A673 (cell line): Measurements from ENCODE around the gene GALNT7. TPM values are rescaled to one million over a fixed set of nuclear protein-coding genes. Genes with fewer than 3 reads are reported as not detected.

Experiments used
- BruUV-seq: library from RNA; stranded (reverse); fragments of 400-500 nt; replicated peaks from 2 replicates; lab custom pipeline; 2021; lab: Mats Ljungman, UMichigan
- CTCF ChIA-PET: fragments of 300-600 bp; sonication (Branson Sonifier 250); formaldehyde crosslinking; loops from one replicate; lab custom pipeline; 2022; ENCODE audit warnings: antibody characterized with exemption; lab: Charles Lee
- POLR2A ChIA-PET: fragments of 300-600 bp; sonication (Branson Sonifier 250); formaldehyde crosslinking; loops from one replicate; lab custom pipeline; 2022; ENCODE audit warnings: antibody characterized with exemption; ENCODE audit not compliant: low non-redundant PET; lab: Charles Lee
- DNase-seq: peaks from one replicate; pipeline ENCODE4 v3.0.0-alpha.2; 2015; ENCODE audit warnings: low spot score
- H3K27ac ChIP-seq: fragments of 200-600 bp; sonication (generic); 2 replicates; pipeline ENCODE4 v1.5.1; 2016; ENCODE audit warnings: mixed run types, low read depth, mild to moderate bottlenecking, mixed read lengths, antibody characterized with exemption, low read length; ENCODE audit not compliant: poor library complexity, severe bottlenecking
- H3K27me3 ChIP-seq: fragments of 200-600 bp; sonication (generic); replicated peaks from 2 replicates; pipeline ENCODE4 v1.6.1; 2017; ENCODE audit warnings: mixed run types, low read depth, mild to moderate bottlenecking, mixed read lengths, antibody characterized with exemption, low read length; ENCODE audit not compliant: insufficient read depth, poor library complexity
- H3K36me3 ChIP-seq: fragments of 200-600 bp; sonication (generic); 2 replicates; pipeline ENCODE4 v1.6.1; 2016; ENCODE audit warnings: mixed run types, mild to moderate bottlenecking, mixed read lengths, antibody characterized with exemption, low read length; ENCODE audit not compliant: insufficient read depth, poor library complexity, severe bottlenecking
- H3K4me1 ChIP-seq: fragments of 200-600 bp; sonication (generic); 2 replicates; pipeline ENCODE4 v1.6.1; 2017; ENCODE audit warnings: mixed run types, mild to moderate bottlenecking, mixed read lengths, antibody characterized with exemption, low read length; ENCODE audit not compliant: insufficient read depth, poor library complexity, severe bottlenecking
- H3K4me3 ChIP-seq: fragments of 200-600 bp; sonication (generic); 2 replicates; pipeline ENCODE4 v1.5.1; 2016; ENCODE audit warnings: low read depth, mixed run types, mild to moderate bottlenecking, mixed read lengths, low read length; ENCODE audit not compliant: poor library complexity, severe bottlenecking
- H3K9me3 ChIP-seq: fragments of 200-600 bp; sonication (generic); 2 replicates; pipeline ENCODE4 v1.6.1; 2016; ENCODE audit warnings: mixed run types, low read depth, mild to moderate bottlenecking, mixed read lengths, antibody characterized with exemption, low read length; ENCODE audit not compliant: poor library complexity, severe bottlenecking
- EZH2 ChIP-seq: fragments of 200-600 bp; sonication (generic); IDR thresholded peaks from 2 replicates; pipeline ENCODE4 v1.6.1; 2017; ENCODE audit warnings: borderline replicate concordance, low read depth, mild to moderate bottlenecking, mixed read lengths, antibody characterized with exemption, low read length; ENCODE audit not compliant: poor library complexity, severe bottlenecking
- intact Hi-C: fragments of 100-400 bp; cut with micrococcal nuclease; formaldehyde crosslinking; loops from one replicate; pipeline ENCODE4 v1.10.0; 2022; ENCODE audit not compliant: unreplicated experiment
- total RNA-seq: library from RNA; stranded (reverse); gene quantifications from 2 replicates; pipeline ENCODE4 v1.2.3, GENCODE V29; 2021
- TF ChIP-seq, protein P1 (sequence below): fragments of 300-800, 200-600 bp; sonication (generic); conservative IDR thresholded peaks from 2 replicates; pipeline ENCODE4 v1.5.1; 2017; ENCODE audit warnings: low read depth, mild to moderate bottlenecking, antibody characterized with exemption, low read length, moderate library complexity, mixed read lengths

Gene GALNT7
- total RNA-seq, 1 experiment from 2014 or later, result 89.7 TPM

DNA sequence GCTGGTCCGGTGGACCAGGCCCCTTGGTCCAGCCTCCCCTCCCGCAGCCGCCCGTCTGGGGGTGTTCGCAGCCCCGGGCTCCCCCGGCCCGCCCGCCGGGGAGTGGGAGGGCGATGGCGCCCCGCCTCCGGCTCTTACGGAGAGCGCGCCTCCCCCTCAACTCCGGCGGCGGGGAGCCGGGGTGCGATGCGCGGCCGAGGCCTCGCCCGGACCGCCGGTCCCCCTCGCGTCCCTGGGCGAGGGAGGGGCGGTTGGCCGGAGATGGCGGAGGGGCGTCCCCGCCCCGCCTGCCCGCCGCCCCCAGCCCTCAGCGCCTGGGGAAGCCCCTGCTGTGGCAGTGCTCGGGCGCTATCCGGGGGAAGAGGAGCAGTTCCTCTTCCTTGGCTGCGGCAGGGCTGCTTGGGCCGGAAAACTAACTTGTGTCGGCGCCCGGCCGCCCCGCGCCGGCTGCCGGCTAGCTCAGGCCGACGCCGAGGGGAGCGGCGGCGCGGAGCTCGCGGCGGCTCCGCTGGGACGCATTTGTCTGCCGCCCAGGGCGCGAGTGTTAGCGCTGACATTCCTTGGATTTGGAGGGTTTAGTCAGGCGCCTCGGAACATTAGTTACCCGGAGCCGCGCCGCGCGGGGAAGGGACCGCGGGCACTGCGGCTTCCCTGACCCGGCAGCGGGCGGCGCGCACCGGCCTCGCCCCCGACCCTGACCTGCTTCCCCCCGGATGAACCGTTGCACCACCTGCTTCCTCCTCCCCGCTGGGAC is 994 bp downstream of the GALNT7 start:
- intact Hi-C loops, result loop anchor here (2.0 kb wide), 2 partner anchors 87 to 145 kb away; no protein-coding TSS in a partner anchor
- H3K27ac ChIP-seq, result peak overlapping the region; percentile 90
- no TSS peak for BruUV-seq
- H3K4me3 ChIP-seq, result peak overlapping the region; percentile 74
- H3K36me3 ChIP-seq, result peaks cover 7% of the 10 kb centered on the region
- CTCF ChIA-PET, result no interaction called here
- H3K9me3 ChIP-seq, result no peaks in the 10 kb centered on the region
- POLR2A ChIA-PET, result interaction anchor here (0.6 kb wide), 1 partner anchor 180 kb away, joined by 3 read pairs; no protein-coding TSS in a partner anchor
- peaks cover 42% of the 10 kb centered on the region for H3K4me1 ChIP-seq
- peak; percentile 83 for DNase-seq
- TF ChIP-seq, protein P1, sequence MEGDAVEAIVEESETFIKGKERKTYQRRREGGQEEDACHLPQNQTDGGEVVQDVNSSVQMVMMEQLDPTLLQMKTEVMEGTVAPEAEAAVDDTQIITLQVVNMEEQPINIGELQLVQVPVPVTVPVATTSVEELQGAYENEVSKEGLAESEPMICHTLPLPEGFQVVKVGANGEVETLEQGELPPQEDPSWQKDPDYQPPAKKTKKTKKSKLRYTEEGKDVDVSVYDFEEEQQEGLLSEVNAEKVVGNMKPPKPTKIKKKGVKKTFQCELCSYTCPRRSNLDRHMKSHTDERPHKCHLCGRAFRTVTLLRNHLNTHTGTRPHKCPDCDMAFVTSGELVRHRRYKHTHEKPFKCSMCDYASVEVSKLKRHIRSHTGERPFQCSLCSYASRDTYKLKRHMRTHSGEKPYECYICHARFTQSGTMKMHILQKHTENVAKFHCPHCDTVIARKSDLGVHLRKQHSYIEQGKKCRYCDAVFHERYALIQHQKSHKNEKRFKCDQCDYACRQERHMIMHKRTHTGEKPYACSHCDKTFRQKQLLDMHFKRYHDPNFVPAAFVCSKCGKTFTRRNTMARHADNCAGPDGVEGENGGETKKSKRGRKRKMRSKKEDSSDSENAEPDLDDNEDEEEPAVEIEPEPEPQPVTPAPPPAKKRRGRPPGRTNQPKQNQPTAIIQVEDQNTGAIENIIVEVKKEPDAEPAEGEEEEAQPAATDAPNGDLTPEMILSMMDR, result no peak
- no peak for TF ChIP-seq EZH2
- H3K27me3 ChIP-seq, result no peaks in the 10 kb centered on the region

DNA sequence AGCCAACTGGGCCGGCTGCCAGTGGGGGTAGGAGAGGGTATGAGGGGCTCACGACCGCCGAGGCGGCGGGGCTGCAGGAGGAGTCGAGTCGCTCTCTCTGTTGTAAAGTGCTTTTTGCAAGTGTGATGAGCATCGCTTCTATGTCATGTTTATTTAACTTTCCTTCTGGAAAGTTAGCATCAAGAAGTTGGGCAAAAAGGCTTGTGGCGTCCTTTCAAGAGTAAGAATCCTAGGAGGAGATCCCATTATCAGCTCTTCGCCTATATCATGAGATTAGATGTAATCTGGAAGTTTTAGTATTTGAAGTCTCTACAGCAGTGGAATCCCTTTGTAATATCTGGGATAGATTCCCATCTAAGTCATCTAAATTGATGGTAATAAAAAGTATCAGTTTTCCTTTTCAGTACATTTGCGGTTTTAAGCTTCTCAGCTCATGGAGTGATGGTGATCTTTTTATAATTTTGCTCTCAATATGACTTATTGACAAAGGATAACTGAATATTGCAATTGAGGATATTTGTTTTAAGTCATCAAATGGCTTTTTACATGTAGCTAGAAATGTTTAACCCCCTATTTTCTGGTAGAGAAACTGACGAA is 1.7 kb downstream of the GALNT7 start:
- peak; percentile 59 for DNase-seq
- Histone ChIP-seq H3K27me3 (no peaks in the 10 kb centered on the region), H3K4me3 (peak overlapping the region; percentile 74), H3K4me1 (peaks cover 45% of the 10 kb centered on the region), H3K9me3 (no peaks in the 10 kb centered on the region), H3K36me3 (peaks cover under 1% of the 10 kb centered on the region), H3K27ac (peak overlapping the region; percentile 90)
- TF ChIP-seq, protein P1, result no peak
- TF ChIP-seq EZH2, result no peak
- ChIA-PET POLR2A (interaction anchor here (0.6 to 0.7 kb wide), 2 partner anchors 90 to 180 kb away, joined by 3 to 8 read pairs; no protein-coding TSS in a partner anchor), CTCF (interaction anchor here (0.6 to 0.7 kb wide), 2 partner anchors 88 to 156 kb away, joined by 3 to 4 read pairs; no protein-coding TSS in a partner anchor)
- intact Hi-C loops, result loop anchor here (2.0 kb wide), 2 partner anchors 87 to 145 kb away; no protein-coding TSS in a partner anchor
- no TSS peak for BruUV-seq

DNA sequence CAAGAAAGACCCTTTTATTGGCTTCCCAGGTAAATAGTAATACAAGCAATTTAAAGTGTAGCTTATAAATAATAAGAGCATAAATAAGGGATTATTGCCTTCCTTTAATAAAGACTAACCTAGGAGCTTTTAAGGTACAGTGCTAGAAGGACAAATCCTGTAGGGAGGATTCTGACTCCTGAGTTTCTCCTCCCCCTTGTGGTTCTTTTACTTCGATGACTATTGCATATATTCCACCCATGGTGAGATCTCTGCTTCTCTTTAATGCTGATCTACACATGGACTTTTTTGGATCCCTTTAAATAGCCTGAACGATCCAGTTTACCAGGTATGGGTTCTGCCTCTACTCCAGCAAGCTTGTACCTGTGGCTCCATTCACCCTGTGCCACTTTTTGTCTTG is 2.5 kb downstream of the GALNT7 start:
- intact Hi-C loops, result loop anchor here (2.0 kb wide), 2 partner anchors 86 to 146 kb away; no protein-coding TSS in a partner anchor
- Histone ChIP-seq H3K9me3 (no peaks in the 10 kb centered on the region), H3K4me3 (peak overlapping the region; percentile 74), H3K4me1 (peaks cover 48% of the 10 kb centered on the region), H3K27ac (no peak overlapping the region), H3K36me3 (no peaks in the 10 kb centered on the region), H3K27me3 (no peaks in the 10 kb centered on the region)
- ChIA-PET POLR2A (no interaction called here), CTCF (interaction anchor here (0.6 to 0.7 kb wide), 2 partner anchors 87 to 157 kb away, joined by 3 to 4 read pairs; no protein-coding TSS in a partner anchor)
- peak; percentile 70 for DNase-seq
- no peak for TF ChIP-seq EZH2
- TF ChIP-seq, protein P1, result peak; percentile 47
- BruUV-seq, result TSS peak; percentile 47
